Fibroblast of lung (primary cell): ENCODE measurements around the gene JAZF1. TPM values are rescaled to one million over a fixed set of nuclear protein-coding genes. Genes with fewer than 3 reads are reported as not detected.
"Not testable (repeated sequence)": the region's sequence is repeated elsewhere in the genome, so short reads cannot be mapped to it uniquely, and the experiment has no call there.

Experiments used
- DNase-seq, 2 donors: peaks; one replicate each; pipeline versions ENCODE4 v3.0.0 to v3.0.0-alpha.2; 2010; ENCODE audit warnings: low read depth in 2 of 2
- H2AFZ ChIP-seq: 2 replicates; pipeline ENCODE4 v1.5.1; 2012; ENCODE audit warnings: low read length, control low read depth, inconsistent platforms
- H3K27ac ChIP-seq: 2 replicates; pipeline ENCODE4 v1.5.1; 2011; ENCODE audit warnings: low read length, control low read depth; ENCODE audit not compliant: insufficient read depth
- H3K27me3 ChIP-seq: 2 replicates; pipeline ENCODE4 v1.5.1; 2011; ENCODE audit warnings: mild to moderate bottlenecking, low read length; ENCODE audit not compliant: control insufficient read depth, insufficient read depth
- H3K36me3 ChIP-seq: 2 replicates; pipeline ENCODE4 v1.5.1; 2011; ENCODE audit warnings: low read length; ENCODE audit not compliant: control insufficient read depth, insufficient read depth
- H3K4me1 ChIP-seq: 2 replicates; pipeline ENCODE4 v1.5.1; 2011; ENCODE audit warnings: low read length; ENCODE audit not compliant: control insufficient read depth, insufficient read depth; ENCODE audit errors: extremely low read depth
- H3K4me2 ChIP-seq: 2 replicates; pipeline ENCODE4 v1.5.1; 2011; ENCODE audit warnings: low read length, control low read depth; ENCODE audit not compliant: insufficient read depth; ENCODE audit errors: extremely low read depth
- H3K4me3 ChIP-seq, 4 experiments: fragments of 200-600 bp in 1 of 4; sonication (generic) in 1 of 4; replicated peaks in 1 of 4; 2 replicates each; pipeline ENCODE4 v1.5.1; 2011 to 2016; ENCODE audit warnings: low read length in 4 of 4, low read depth in 3 of 4, mild to moderate bottlenecking in 3 of 4, control low read depth in 2 of 4, inconsistent platforms in 1 of 4, mixed read lengths in 1 of 4; ENCODE audit not compliant: insufficient read depth in 1 of 4; ENCODE audit errors: control extremely low read depth in 1 of 4
- H3K79me2 ChIP-seq: 2 replicates; pipeline ENCODE4 v1.5.1; 2012; ENCODE audit warnings: mild to moderate bottlenecking, low read length, inconsistent platforms; ENCODE audit not compliant: control insufficient read depth, insufficient read depth
- H3K9ac ChIP-seq: 2 replicates; pipeline ENCODE4 v1.5.1; 2011; ENCODE audit warnings: mild to moderate bottlenecking, low read length, control low read depth; ENCODE audit not compliant: insufficient read depth
- H3K9me3 ChIP-seq: 2 replicates; pipeline ENCODE4 v1.5.1; 2012; ENCODE audit warnings: low read depth, low read length; ENCODE audit not compliant: control insufficient read depth, insufficient read depth
- H4K20me1 ChIP-seq: 2 replicates; pipeline ENCODE4 v1.5.1; 2011; ENCODE audit warnings: low read length; ENCODE audit not compliant: control insufficient read depth, insufficient read depth; ENCODE audit errors: extremely low read depth
- CTCF ChIP-seq, 2 donors: IDR thresholded peaks in 1 of 2; conservative IDR thresholded peaks in 1 of 2; 1 replicate in 1 of 2; 2 replicates in 1 of 2; pipeline ENCODE4 v1.5.1; 2011 to 2012; ENCODE audit warnings: low read length in 2 of 2, control low read depth in 1 of 2, inconsistent platforms in 1 of 2, low read depth in 1 of 2, mild to moderate bottlenecking in 1 of 2
- EZH2 ChIP-seq: IDR thresholded peaks from 2 replicates; pipeline ENCODE4 v1.5.1; 2012; ENCODE audit warnings: low read length, control low read depth, mild to moderate bottlenecking; ENCODE audit errors: missing control alignments
- polyA plus RNA-seq, 2 donors: library from polyadenylated mRNA; depleted of rRNA in 1 of 2; stranded (reverse) in 1 of 2; unstranded in 1 of 2; fragments of >200 nt; gene quantifications; 2 replicates each; pipeline ENCODE4 v1.2.1, GENCODE V29; 2011 to 2012; ENCODE audit warnings: missing spikeins in 1 of 2
- total RNA-seq: library from RNA; depleted of rRNA; stranded (reverse); fragments of >200 nt; gene quantifications from 2 replicates; pipeline ENCODE4 v1.2.1, GENCODE V29; 2014

The JAZF1 gene
- total and polyA plus RNA-seq, 2 donors (not counting 1 experiment from before 2014, with no cell fraction given), result 9.1 to 9.3 TPM

- no peak for TF ChIP-seq CTCF (conservative IDR thresholded peaks at IDR 0.05 in 1 of 2, IDR thresholded peaks at IDR 0.05 in 1 of 2; ENCODE audit: low read depth in 1 of 2, low read length in 2 of 2)
- no peak for TF ChIP-seq EZH2
- H3K4me2 ChIP-seq, result no peak overlapping the region
- no peak overlapping the region for H2AFZ ChIP-seq
- H3K4me1 ChIP-seq, result no peaks in the 10 kb centered on the region
- no peaks in the 10 kb centered on the region for H3K27me3 ChIP-seq
- H3K36me3 ChIP-seq, result no peaks in the 10 kb centered on the region
- no peaks in the 10 kb centered on the region for H4K20me1 ChIP-seq
- H3K4me3 ChIP-seq, result no peak overlapping the region
- no peak for DNase-seq
- H3K9ac ChIP-seq, result peak overlapping the region; percentile 2
- H3K27ac ChIP-seq, result no peak overlapping the region
- no peaks in the 10 kb centered on the region for H3K9me3 ChIP-seq
- H3K79me2 ChIP-seq, result no peaks in the 10 kb centered on the region
Observed at GRCh38 chr7:27888736-27889135, 291.9 kb downstream of the JAZF1 start.

- H3K4me3 ChIP-seq, H3K27me3 ChIP-seq, H3K36me3 ChIP-seq: not testable (repeated sequence)
Observed at GRCh38 chr7:27886710-27887109, 293.9 kb downstream of the JAZF1 start.

GRCh38 chr7:27885652-27886051, 294.9 kb downstream of the JAZF1 start:
- Histone ChIP-seq H4K20me1 (no peaks in the 10 kb centered on the region), H2AFZ (no peak overlapping the region), H3K4me3 (no peak overlapping the region), H3K4me1 (no peaks in the 10 kb centered on the region), H3K9me3 (no peaks in the 10 kb centered on the region), H3K9ac (no peak overlapping the region), H3K36me3 (no peaks in the 10 kb centered on the region), H3K79me2 (no peaks in the 10 kb centered on the region), H3K27ac (no peak overlapping the region), H3K27me3 (no peaks in the 10 kb centered on the region), H3K4me2 (no peak overlapping the region)
- DNase-seq, result peak in 1 of 2 donors; percentile 41
- TF ChIP-seq EZH2, result no peak
- TF ChIP-seq CTCF (conservative IDR thresholded peaks at IDR 0.05 in 1 of 2, IDR thresholded peaks at IDR 0.05 in 1 of 2; ENCODE audit: low read depth in 1 of 2, low read length in 2 of 2), result no peak

More at GRCh38 chr7:27886710-27887109, 293.9 kb downstream of the JAZF1 start:
- not testable (repeated sequence) for H2AFZ ChIP-seq, DNase-seq, H3K27ac ChIP-seq, H3K4me1 ChIP-seq, H3K9ac ChIP-seq, H3K79me2 ChIP-seq, H4K20me1 ChIP-seq, H3K9me3 ChIP-seq, H3K4me2 ChIP-seq
